GM23338 (cell line): ENCODE measurements around the gene GCHFR.

Experiments
- CREB1 ChIP-seq: fragments of 250-450 bp; sonication (Bioruptor Pico); IDR thresholded peaks from 2 replicates; pipeline ENCODE4 v1.5.0; 2020; ENCODE audit warnings: low read depth, mild to moderate bottlenecking, moderate library complexity
- EZH2 ChIP-seq: fragments of 200-600 bp; sonication (generic); IDR thresholded peaks from one replicate; pipeline ENCODE4 v1.8.0; 2017; ENCODE audit warnings: antibody characterized with exemption, mild to moderate bottlenecking, low read depth; ENCODE audit not compliant: unreplicated experiment
- EZH2phosphoT487 ChIP-seq: fragments of 200-600 bp; sonication (generic); IDR thresholded peaks from one replicate; pipeline ENCODE4 v1.8.1; 2018; ENCODE audit warnings: antibody characterized with exemption; ENCODE audit not compliant: unreplicated experiment
- JUNB ChIP-seq: IDR thresholded peaks from one replicate; pipeline ENCODE4 v1.6.1; 2016; ENCODE audit warnings: antibody characterized with exemption; ENCODE audit not compliant: unreplicated experiment
- POLR2AphosphoS5 ChIP-seq: IDR thresholded peaks from 2 replicates; pipeline ENCODE4 v1.6.1; 2016; ENCODE audit warnings: antibody characterized with exemption, low read depth
- ZNF114 ChIP-seq: fragments of 250-450 bp; sonication (Bioruptor Pico); IDR thresholded peaks from 2 replicates; pipeline ENCODE4 v1.5.0; 2020; ENCODE audit warnings: mild to moderate bottlenecking, moderate library complexity
- TF ChIP-seq, protein P1 (sequence below), 2 experiments: fragments of 200-600 bp in 1 of 2; sonication (generic) in 1 of 2; conservative IDR thresholded peaks; 2 replicates each; pipeline versions ENCODE4 v1.5.1 to v1.6.1; 2016 to 2017; ENCODE audit warnings: antibody characterized with exemption in 2 of 2, low read depth in 2 of 2, mild to moderate bottlenecking in 2 of 2, moderate library complexity in 1 of 2
- TF ChIP-seq, protein P2 (sequence below): IDR thresholded peaks from one replicate; pipeline ENCODE4 v1.6.1; 2018; ENCODE audit warnings: antibody characterized with exemption; ENCODE audit not compliant: unreplicated experiment
- TF ChIP-seq, protein P3 (sequence below): IDR thresholded peaks from 2 replicates; pipeline ENCODE4 v1.6.1; 2016; ENCODE audit warnings: antibody characterized with exemption

DNA sequence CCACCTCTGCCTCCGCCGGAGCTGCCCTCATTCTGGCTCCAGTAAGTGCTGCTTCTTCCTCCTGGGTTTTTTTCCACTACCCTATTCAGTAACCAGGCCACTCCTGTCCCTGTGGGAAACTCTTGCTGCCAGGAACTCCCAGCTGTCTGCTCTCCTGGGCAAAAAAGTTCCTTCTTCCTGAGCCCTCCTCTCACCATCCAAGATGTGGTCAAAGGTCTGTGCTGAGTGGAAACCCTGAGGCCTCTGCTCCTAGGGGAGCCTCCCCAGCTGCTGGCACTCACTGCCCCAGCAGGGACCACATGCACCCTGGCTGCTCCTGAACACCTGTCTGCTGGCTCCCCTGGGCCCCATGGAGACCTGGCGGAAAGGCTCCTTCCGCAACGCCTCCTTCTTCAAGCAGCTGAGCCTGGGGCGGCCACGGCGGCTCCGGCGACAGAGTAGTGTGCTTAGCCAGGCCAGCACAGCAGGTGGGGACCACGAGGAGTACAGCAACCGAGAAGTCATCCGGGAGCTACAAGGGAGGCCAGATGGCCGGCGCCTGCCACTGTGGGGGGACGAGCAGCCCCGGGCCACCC, 6.4 kb downstream of the GCHFR start:
- TF ChIP-seq, protein P1, sequence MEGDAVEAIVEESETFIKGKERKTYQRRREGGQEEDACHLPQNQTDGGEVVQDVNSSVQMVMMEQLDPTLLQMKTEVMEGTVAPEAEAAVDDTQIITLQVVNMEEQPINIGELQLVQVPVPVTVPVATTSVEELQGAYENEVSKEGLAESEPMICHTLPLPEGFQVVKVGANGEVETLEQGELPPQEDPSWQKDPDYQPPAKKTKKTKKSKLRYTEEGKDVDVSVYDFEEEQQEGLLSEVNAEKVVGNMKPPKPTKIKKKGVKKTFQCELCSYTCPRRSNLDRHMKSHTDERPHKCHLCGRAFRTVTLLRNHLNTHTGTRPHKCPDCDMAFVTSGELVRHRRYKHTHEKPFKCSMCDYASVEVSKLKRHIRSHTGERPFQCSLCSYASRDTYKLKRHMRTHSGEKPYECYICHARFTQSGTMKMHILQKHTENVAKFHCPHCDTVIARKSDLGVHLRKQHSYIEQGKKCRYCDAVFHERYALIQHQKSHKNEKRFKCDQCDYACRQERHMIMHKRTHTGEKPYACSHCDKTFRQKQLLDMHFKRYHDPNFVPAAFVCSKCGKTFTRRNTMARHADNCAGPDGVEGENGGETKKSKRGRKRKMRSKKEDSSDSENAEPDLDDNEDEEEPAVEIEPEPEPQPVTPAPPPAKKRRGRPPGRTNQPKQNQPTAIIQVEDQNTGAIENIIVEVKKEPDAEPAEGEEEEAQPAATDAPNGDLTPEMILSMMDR (conservative IDR thresholded peaks at IDR 0.05; ENCODE audit: low read depth in 2 of 2), result no peak
- TF ChIP-seq, protein P2, sequence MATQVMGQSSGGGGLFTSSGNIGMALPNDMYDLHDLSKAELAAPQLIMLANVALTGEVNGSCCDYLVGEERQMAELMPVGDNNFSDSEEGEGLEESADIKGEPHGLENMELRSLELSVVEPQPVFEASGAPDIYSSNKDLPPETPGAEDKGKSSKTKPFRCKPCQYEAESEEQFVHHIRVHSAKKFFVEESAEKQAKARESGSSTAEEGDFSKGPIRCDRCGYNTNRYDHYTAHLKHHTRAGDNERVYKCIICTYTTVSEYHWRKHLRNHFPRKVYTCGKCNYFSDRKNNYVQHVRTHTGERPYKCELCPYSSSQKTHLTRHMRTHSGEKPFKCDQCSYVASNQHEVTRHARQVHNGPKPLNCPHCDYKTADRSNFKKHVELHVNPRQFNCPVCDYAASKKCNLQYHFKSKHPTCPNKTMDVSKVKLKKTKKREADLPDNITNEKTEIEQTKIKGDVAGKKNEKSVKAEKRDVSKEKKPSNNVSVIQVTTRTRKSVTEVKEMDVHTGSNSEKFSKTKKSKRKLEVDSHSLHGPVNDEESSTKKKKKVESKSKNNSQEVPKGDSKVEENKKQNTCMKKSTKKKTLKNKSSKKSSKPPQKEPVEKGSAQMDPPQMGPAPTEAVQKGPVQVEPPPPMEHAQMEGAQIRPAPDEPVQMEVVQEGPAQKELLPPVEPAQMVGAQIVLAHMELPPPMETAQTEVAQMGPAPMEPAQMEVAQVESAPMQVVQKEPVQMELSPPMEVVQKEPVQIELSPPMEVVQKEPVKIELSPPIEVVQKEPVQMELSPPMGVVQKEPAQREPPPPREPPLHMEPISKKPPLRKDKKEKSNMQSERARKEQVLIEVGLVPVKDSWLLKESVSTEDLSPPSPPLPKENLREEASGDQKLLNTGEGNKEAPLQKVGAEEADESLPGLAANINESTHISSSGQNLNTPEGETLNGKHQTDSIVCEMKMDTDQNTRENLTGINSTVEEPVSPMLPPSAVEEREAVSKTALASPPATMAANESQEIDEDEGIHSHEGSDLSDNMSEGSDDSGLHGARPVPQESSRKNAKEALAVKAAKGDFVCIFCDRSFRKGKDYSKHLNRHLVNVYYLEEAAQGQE, result no peak
- TF ChIP-seq, protein P3, sequence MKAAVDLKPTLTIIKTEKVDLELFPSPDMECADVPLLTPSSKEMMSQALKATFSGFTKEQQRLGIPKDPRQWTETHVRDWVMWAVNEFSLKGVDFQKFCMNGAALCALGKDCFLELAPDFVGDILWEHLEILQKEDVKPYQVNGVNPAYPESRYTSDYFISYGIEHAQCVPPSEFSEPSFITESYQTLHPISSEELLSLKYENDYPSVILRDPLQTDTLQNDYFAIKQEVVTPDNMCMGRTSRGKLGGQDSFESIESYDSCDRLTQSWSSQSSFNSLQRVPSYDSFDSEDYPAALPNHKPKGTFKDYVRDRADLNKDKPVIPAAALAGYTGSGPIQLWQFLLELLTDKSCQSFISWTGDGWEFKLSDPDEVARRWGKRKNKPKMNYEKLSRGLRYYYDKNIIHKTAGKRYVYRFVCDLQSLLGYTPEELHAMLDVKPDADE, result no peak
- TF ChIP-seq EZH2phosphoT487, result no peak
- no peak for TF ChIP-seq POLR2AphosphoS5
- TF ChIP-seq EZH2, result no peak
- no peak for TF ChIP-seq CREB1
- TF ChIP-seq ZNF114, result no peak
- TF ChIP-seq JUNB, result no peak
